GM21786 (cell line): Measurements from ENCODE around the gene GAB2.
"Not testable (repeated sequence)": the region's sequence is repeated elsewhere in the genome, so short reads cannot be mapped to it uniquely, and the experiment has no call there.

Experiments used
- ATAC-seq: cut with Tn5 transposase; IDR thresholded peaks from one replicate; pipeline ENCODE4 v1.9.1; 2021; ENCODE audit not compliant: unreplicated experiment

Gene GAB2

DNA sequence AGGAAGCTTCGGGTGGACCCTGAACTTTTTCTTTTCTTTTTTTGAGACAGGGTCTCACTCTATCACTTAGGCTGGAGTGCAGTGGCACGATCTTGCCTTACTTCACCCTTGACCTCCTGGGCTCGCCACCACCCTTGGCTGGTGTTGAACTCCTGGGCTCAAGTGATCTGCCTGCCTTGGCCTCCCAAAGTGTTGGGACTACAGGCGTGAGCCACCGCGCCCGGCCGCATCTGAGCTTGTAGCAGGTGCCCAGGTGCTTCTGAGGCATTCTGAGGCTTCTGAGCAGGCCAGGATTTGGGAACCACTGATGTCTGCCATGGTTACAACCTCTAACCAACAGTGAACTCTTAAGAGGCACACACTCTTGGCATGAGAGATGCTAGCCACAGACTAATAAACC lies 223.8 kb downstream of the GAB2 start:
- no peak for ATAC-seq

- ATAC-seq = no peak
Observed at GRCh38 chr11:78192911-78193351, 224.7 kb downstream of the GAB2 start.

GRCh38 chr11:78192223-78192719 lies 225.3 kb downstream of the GAB2 start:
- no peak for ATAC-seq

- no peak for ATAC-seq
Observed at GRCh38 chr11:78190871-78191538, 226.6 kb downstream of the GAB2 start.

DNA sequence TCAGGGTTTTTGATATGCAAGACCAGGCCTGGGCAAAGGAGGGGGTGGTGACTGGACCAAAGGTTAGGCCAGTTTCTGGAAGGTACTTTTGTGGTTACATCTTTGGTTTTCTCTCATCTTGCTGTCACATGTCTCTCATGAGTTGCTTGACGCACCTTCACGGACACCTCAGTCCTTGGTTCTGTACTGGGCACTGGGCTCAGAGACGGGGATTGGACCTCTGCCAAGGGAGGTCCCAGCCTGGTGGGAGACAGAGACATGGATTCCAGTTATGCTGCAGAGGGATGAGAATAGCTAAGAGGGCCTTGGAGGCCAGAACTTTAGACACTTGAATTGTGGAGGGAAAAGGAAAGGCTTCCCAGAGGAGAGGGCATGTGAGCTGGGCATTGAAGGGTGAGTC lies 227.2 kb downstream of the GAB2 start:
- ATAC-seq = no peak

DNA sequence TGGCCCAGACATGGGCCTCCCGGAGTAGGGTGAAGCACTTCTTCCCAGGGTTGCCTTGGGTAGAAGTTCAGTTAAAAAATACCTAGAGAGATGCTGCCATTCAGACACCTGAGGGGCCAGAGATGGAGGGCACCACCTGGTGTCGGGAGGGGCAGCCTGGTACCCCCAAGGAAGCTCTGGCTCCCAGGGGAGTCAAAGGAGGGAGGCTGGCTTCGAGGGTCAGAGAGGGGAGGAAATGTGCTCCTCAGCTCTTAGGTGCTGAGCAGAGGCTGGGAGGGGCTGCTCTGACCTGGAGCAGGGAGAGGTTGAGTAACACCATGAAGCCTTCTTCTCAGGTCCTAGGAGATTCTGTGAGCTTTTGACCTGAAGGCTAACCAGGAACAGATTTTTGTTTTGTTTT lies 227.8 kb downstream of the GAB2 start:
- ATAC-seq = no peak

DNA sequence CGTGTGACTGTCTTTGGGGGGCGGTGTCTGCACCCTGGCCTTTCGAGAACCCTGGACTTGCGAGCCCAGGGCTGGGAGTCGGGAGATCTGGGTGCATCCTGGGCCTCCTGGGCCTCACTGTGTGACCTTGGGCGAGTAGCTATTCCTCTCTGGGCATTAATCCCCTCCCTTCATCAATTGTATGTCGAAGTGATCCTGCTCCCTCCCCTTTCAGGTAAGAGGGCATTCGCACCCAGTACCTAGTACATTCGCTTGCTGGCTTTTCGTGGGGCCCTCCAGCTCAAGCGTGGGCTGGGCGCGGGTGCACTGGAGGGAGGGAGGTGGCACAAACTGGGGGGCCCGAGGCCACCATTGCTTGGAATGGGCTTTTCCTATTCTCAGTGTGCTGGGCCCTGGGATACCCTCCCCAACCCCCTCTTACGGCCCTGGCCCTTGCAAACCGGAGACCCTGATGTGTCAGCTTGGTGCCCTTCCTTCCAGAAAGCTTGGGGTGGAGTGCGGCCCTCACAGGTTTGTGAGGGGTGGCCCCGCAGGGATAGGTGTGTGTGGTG lies 228.4 kb downstream of the GAB2 start:
- no peak for ATAC-seq

GRCh38 chr11:78188286-78189173 lies 229.1 kb downstream of the GAB2 start, which contains the start of the genes KCTD21 and USP35:
TSS of gene KCTD21 (minus strand) at chr11:78188626. CDS start at chr11:78174554, 14,072 bp downstream.
TSS of gene USP35 (plus strand) at chr11:78188919. CDS start at chr11:78196246, 7,327 bp downstream.
- ATAC-seq = peak; percentile 97

DNA sequence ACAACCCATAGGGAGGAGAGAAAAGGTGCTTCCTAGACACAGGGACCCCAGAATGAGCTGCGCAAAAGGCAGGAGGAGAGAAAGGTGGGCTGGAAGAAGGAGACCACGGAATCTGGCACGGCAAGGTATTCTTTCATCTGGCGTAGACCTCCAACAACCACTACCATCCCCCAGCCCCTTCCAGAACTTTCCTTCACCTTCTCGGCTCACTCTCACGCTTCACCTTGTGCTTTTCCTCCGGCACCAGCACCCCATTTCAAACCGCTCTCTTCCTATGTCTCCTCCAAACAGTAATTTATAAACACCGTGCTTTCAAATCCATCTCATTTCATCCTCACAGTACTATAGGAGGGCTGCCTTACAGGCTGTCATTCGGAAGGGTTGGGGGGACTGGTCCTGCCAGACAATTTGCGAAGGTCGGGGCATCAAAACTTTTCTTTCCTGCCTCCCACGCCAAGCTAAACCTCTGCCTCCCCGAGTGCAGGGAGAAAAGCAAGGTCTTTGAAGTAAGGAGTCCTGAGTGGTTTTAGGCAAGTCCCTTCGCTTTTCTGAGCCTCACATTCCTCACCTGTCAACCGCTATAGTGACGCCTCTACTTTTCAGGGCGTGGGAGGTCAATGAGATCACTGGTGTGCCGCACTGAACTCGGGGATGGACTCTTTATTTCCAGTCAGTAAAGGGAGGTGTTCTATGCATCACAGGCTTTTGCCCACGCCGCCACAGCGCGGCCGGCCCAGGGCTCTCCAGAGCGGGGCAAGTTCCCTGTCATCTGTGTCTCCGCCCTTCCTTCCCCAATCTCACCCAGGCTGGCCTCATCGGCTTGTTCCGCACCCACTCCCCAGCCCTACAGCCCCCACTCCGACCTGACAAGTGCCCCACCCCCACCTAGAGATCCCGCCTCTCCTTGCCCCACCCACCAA lies 230.0 kb downstream of the GAB2 start:
- ATAC-seq = peak; percentile 7

GRCh38 chr11:78181185-78181584 lies 236.4 kb downstream of the GAB2 start:
- ATAC-seq = no peak

- ATAC-seq = no peak
Observed at GRCh38 chr11:78180751-78181150, 236.9 kb downstream of the GAB2 start.

- ATAC-seq = no peak
Observed at GRCh38 chr11:78179459-78180071, 238.1 kb downstream of the GAB2 start.

DNA sequence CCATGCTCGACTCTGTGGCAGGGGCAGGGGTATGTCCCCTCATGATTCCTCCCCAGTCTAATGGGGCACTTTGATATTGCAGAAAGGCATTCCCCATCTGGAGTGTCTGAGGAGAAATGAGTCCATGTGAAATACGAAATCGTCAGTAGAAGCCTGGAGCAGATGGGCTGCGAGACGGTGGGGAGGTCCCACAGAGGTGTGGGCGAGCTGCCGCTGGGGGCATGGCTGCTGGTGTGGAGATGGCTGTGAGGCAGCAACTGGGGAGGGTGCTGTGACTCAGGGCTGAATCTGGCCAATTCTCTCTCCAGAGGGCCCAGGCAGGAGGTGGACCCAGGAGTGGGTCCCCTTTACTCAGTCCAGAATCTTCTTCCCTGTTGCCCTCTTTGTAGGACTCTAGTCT lies 240.4 kb downstream of the GAB2 start:
- ATAC-seq = no peak

DNA sequence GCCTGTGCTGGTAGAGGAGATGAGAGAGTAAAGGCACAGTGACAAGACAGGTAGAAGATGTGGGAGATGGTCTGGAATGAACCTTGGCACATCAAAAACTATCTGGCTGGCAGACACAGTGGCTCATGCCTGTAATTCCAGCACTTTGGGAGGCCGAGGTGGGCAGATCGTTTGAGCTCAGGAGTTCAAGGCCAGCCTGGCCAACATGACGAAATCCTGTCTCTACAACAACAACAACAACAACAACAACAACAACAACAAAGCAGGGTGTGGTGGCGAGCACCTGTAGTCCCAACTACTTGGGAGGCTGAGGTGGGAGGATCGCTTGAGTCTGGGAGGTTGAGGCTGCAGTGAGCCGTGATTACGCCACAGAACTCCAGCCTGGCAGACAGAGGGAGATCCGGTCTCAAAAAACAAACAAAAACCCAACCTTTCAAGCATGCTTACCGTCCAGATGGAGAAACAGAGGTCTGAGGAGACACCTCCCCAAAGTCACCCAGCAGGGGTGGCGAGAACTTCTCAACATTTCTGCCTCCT lies 240.9 kb downstream of the GAB2 start:
- no peak for ATAC-seq

GRCh38 chr11:78175862-78176261 lies 241.8 kb downstream of the GAB2 start:
- ATAC-seq = not testable (repeated sequence)

DNA sequence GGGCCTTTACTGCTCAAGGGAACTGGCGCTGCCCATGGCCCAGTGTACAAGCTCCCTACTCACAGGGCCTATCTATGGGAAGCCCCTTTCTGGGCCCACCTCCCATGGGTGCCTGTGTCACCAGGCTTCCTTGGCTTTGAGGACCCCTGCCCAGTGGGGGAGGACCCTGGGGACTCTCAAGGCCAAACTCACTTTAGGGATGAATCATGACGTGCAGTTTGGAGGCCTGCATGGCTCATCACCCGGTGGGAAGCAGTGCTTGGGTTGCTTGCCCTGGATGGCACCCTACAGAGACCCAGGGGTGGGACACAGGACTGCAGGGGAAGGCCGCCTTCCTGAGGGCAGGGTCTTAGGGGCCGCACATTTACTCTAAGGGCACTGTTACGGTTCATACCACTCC lies 245.7 kb downstream of the GAB2 start:
- no peak for ATAC-seq

- no peak for ATAC-seq
Observed at GRCh38 chr11:78170874-78171549, 246.6 kb downstream of the GAB2 start.

DNA sequence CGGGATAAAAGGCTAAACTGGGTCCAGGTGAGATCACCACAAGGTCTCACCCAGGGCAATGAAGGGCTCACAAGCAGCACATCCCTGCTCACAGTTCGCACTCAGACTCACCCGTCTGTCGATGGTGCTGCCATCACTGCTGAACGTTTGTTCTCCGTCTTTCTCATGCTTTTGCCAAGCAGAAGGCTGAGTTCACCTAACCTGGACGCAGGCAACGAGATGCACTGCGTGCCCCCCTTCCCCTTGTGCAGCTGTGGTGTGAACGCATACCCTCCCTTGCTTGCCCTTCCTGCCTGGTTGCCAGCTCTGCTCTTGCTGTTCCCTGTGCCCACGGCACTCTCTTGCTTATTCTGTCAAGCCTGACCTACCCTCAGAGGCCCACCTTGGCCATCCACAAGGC lies 247.2 kb downstream of the GAB2 start:
- no peak for ATAC-seq
